Eye (tissue), 1 donor: ENCODE results near the gene SSH2.
"Not testable (repeated sequence)": the region's sequence is repeated elsewhere in the genome, so short reads cannot be mapped to it uniquely, and the experiment has no call there.

Experiments used
- DNase-seq: peaks from one replicate; pipeline ENCODE4 v3.0.0-alpha.2; 2015

The SSH2 gene

DNA sequence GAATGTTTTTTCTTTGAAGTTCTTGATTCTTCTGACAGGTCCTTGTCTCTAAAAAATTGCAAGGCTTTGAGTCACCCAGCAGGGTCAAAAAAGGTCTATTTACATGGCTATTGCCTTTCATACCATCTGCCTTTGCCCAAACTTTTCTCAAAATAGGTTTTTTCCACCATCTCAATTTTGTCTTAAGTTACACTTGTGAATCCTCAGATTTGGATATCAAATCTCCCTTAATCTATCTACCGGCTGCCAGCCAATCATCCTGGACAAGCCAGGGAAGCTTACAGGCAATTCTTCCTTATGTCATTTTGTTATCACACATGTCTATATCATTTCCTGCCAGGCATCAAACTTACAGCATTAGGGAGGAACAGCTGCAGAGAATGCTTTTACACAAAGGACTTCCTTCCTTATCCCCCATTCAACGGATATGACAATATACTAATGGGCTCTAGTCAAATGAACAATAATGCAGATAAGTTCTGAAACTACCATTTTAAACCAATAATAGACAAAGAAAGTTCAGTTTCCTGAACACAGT, 203.2 kb downstream of the SSH2 start:
- DNase-seq: peak; percentile 60

- not testable (repeated sequence) for DNase-seq
Measured at GRCh38 chr17:29725408-29725807, 204.6 kb downstream of the SSH2 start.

DNA sequence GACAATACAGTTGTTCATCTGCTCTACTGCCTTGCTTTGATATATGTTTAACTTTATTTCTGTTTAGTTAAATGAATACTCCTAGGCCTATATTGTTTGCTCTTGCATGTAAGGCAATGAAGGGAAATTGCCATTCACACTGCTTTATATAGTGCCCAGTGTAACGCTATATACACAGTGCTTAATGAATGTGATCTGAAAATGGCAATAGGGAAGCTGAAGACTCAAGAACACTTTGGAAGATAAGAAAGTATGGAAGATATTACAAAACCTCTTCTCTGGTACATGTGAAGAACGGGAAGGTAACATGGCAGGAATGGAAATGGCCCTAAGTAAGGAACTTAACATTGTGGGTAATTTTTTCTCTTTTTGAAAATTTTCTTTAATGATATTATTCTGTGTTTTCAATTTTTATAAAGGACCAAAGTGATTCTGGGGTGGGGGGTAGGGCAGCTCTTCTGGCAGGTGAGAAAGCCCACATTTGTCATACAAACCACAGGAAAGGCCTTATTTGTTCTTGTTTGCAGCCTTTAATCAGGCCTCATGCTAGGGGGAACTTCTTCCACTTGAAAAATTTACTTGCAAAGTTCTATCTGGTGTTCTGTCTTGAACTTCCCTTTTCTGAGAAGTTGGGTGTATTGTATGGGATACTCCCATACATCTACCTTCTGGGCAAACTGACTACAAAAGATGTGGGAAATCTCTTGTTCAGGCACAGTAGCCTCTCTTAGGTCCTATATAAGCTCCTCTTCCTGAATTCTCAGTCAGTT, 206.6 kb downstream of the SSH2 start:
- DNase-seq: no peak

GRCh38 chr17:29722411-29723198, 207.4 kb downstream of the SSH2 start:
- DNase-seq: peak; percentile 66

- no peak for DNase-seq
Measured at GRCh38 chr17:29720551-29720950, 209.5 kb downstream of the SSH2 start.

- DNase-seq: no peak
Measured at GRCh38 chr17:29719469-29719868, 210.6 kb downstream of the SSH2 start.

GRCh38 chr17:29718446-29719039, 211.5 kb downstream of the SSH2 start:
- DNase-seq: no peak

- DNase-seq: no peak
Measured at GRCh38 chr17:29717817-29718216, 212.2 kb downstream of the SSH2 start.

- no peak for DNase-seq
Measured at GRCh38 chr17:29716566-29716965, 213.5 kb downstream of the SSH2 start.

DNA sequence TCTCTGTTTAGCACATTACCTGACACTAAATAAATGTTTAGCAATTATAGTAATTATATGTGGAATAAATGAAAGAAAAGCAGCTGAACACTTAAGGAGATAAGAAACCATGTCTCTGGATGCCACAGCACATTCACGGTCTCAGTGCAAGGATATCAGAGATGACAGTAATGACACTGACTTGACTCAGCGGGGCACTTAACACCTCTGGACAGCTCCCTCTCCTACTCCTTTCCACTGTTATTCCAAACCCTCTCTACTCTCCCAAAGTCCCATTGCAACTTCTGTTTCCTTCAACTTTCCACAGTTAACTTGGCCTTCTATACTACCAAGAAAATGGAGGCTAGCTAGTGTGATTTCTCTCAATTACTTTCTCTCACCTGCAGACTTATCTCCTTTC, 214.3 kb downstream of the SSH2 start:
- DNase-seq: no peak

DNA sequence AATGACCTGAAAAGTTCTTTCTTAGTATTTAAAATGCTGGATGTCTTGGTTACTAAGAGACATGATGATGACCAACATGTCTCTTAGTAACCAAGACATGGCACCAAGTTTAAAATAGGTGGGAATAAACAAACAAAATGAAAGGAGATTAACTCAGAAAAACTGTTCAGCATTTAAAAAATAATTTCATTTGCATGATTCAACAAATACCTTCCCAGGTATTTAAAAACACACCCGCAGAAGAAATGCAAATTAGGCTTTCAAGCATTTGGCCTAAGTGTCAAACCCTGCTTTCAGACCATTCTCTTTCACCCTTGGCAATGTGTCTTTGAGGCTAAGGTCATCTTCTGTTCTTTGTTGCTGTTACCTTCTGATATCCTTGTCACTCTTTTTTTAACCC, 215.9 kb downstream of the SSH2 start:
- DNase-seq: no peak

DNA sequence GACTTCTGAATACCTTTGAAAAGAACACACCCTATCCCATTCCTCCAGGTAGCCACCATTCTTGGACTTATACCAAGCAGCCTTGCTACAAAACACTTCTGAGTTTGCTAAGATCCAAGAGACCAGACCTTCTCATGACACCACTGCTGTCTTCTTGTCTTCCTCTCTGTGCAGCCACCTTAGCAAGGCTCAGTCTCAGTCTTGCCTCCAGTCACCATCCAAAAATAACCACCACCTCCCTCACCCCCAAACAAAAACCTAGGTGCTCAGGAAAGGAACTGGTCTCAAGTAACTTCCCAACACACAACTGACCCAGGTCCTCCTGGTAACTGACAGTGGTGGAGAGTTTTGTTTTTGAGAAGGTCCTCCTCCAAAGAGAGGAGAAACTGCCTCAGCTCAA, 216.4 kb downstream of the SSH2 start:
- DNase-seq: no peak

- DNase-seq: no peak
Measured at GRCh38 chr17:29711588-29712385, 218.2 kb downstream of the SSH2 start.

DNA sequence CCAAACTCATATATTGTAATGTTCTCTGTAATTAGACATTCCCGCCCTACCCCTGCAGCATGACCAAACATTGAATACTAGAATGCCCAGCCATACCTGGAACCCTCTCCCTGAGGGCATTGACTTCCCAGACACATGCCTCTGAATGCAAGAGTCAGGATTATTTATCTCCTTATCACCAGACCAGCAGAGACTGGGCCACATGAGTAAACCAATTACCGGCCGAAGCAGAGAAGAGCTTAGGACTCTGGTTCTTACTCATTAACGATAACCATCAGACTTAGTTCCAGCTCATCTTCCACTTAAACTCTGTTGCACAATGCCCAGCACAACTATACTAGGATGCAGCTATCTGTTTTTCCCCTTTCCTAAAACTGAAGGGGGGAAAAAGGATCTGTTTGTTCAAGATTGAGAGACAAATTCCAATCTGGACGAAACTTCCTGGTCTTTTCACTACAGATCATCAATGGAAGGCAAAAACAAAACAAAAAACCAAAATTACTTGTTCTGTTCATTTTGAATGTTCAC, 219.1 kb downstream of the SSH2 start:
- DNase-seq: no peak

DNA sequence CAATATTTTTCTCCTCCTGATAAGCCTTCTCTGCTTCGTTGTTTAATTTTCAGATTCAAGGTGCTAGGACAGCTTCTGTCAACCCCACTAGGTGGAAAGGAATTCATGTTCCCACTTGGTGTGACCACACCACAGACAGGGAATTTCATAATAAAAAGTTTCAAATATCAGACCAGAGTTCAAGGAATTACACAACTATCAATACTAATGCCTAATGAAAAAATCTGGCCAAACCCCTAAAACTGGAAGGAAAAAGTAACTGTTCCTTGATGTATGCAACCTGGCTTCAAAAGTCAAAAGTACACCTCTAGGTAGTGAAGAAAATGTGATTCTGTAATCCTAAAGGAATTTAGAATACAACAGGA, 219.5 kb downstream of the SSH2 start:
- DNase-seq: no peak

DNA sequence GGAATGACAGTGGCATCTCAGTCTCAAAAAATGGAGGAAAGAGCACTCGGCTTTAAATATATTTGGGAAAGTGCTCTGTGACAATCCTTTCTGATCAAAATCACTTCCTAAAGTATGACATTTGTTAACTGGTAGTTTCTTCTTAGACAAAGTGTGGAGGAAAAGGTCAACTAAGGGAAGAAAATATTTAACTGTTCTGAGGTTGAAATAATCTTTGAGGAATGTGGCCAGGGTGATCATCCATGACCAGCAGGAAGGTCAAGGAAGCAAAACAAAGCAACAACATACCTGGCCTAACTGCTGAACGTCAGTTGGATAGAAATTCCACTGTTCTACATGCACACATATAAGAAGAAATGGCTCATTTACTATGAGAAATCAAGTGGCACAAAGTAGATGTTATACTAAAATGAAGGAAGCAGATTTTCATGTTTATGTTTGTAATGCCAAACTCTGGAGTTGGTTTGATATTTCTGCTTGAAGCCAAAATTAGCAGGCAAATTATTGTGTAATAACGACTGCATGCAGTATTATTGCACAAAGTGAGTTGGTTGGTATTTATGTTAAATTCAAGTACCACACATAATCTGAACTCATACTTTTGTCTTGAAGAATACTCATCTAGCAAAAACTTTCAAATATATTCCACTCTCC, 220.0 kb downstream of the SSH2 start:
- DNase-seq: no peak

GRCh38 chr17:29707212-29707571, 222.8 kb downstream of the SSH2 start:
- DNase-seq: no peak

- no peak for DNase-seq
Measured at GRCh38 chr17:29706045-29706431, 224.0 kb downstream of the SSH2 start.

DNA sequence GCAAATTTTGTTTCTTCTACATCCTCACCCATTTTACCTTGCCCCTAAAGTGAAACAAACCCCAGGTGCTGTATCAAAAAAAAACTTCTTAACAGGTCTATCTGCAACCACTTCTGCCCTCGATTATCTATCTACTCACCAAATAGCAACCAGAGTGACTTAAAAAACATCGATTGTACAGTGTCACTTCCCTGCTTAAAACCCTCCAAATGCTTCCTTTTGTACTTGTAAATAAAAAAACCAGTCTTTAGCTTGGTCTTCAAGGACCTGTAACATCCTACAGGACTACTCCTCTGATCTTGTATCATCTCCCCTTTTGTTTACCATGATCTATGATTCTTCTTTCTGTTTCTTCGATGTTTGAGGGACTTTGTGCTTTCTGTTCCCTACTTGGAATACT, 224.6 kb downstream of the SSH2 start:
- DNase-seq: no peak

DNA sequence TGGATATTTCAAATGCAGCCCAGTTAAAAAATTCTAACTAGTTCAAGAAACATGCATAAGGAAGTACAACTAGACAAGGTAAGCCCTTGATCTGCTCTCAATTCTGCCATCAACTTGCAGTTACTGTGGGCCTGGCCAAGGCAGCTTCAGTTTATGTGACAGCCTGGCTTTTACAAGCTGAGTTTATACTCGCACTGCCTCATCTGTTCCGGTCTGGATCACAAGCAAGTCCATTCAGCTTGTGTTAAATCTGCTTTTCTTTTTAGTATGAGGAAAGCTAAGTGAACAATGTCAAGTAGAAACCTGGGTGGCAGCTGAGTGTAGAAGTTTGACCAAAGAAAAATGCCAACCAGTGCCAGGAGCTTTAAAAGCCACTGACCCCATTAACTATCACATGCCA, 230.7 kb downstream of the SSH2 start:
- no peak for DNase-seq

DNA sequence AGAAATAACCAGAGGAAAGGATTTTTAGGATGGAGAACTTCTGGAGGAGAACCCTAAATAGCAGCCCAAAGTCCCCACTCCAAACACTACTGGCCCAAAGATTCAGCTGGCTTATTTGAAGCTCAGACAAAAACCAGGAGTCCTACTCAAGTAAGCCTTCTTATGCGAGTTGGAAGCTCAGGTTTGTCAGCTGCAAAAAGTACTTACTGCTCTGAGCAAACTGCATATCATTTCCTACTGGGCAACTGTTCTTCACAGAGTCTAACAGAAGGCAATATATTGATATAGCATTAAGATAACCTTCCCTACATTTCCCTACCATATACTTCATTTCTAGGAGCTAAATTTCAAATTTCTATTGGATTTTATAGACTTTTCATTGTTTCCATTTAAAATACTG, 231.2 kb downstream of the SSH2 start:
- no peak for DNase-seq
